ENCODE data around the gene AKR7A2.
"Not testable (repeated sequence)": the region's sequence is repeated elsewhere in the genome, so short reads cannot be mapped to it uniquely, and the experiment has no call there.

The AKR7A2 gene

GRCh38 chr1:19306941-19307340 lies 5.0 kb downstream of the AKR7A2 start:
- no peak for DNase-seq (ENCODE audit: low read depth)

DNA sequence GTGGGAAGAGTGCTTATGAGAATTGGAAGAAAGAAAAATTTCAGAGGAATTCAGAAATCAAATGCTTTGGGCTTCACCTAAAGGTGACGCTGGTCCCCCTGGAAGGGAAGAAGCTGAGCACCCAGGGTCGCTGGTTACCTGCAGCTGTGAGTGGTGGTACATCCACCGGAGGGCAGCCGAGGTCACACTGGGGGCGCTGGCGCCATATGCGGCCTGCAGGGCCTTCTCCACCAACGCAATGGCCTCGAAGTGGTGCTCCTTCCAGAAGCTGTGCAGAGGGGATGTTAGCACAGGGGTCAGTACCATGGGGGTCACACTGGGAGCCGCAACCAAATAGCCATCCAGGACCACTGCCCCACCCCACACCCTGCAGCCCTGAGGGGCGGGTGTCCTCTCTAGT lies 6.1 kb downstream of the AKR7A2 start:
- DNase-seq (ENCODE audit: low read depth): no peak

DNA sequence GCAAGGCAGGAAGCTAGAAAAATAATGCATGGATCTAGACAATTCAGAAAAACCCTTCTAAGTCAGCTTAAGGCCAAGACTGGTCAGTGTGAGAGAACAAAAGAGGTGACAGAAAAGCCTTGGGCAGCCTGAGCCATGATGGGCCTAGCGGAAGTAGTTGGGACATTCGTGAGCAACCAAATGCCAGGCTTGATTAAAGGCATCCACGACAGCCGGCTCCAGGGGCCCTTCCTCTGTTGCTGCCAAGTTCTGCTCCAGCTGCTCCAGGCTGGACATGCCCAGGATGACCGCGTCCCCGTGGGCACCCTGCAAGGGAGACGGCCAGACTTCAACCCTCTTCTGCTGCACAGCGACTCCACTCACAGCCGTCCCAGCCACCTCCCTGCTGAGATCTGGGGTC lies 7.9 kb downstream of the AKR7A2 start:
- DNase-seq (ENCODE audit: low read depth): not testable (repeated sequence)

DNA sequence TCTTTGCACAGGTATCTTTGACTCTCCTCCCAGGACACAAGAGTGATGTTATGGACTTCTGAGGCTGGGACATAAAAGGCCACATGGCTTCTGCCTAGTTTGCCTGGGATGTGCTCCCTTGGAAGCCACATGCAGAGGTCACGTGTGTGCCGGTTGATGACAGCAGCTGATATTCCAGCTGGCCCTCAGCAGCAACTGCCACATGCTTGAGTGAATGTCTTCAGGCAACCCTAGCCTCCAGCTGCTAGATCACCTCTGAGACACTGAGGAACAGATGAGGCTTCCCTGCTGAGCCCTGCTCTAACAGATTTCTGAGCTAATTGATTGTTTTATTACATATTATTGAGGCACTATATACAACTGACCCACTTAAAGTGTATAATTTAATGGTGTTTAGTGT lies 11.7 kb downstream of the AKR7A2 start:
- no peak for DNase-seq (ENCODE audit: low read depth)

DNA sequence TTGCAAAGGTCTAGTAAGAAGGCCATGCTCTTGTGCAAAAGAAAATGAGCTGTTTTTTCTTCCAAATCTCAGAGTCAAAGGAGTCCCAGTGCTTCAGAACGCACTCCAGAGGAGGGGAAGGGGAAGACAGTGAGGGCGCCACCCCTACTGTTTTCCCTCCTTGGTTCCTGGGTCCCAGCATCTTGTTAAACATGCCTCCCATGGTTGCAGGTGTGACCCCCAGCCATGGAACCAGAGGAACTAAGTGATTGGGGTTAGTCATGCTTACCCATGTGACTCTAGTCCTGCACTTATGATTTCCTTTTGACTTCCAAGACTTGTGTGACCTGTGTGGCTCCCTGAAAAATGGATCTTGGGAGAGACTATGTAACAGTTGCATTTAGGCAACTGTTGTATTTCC lies 17.3 kb downstream of the AKR7A2 start:
- DNase-seq (ENCODE audit: low read depth): no peak

DNA sequence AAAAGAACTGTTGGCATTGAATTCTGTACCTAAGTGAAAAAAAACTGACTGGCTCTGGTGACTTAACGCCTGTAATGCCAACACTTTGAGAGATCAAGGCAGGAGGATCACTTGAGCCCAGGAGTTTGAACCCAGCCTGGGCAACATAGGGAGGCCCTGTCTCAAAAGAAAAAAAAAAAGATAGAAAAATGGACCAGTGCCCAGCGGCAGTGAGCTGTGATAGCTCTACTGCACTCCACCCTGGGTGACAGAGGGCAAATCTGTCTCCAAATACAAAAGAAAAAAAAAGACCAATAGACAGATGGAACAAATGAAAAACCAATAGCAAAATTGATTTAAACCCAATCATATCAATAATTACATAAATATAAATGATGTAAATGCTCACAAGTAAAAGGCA lies 22.7 kb downstream of the AKR7A2 start:
- no peak for DNase-seq (ENCODE audit: low read depth)

- peak; percentile 21 for DNase-seq (ENCODE audit: low read depth)
These were observed 23.4 kb downstream of the AKR7A2 start, which contains the start of gene AKR7A3 for GRCh38 chr1:19288324-19289241. AKR7A3 (minus strand) TSS chr1:19288770; CDS start chr1:19288709, 61 bp downstream.

- DNase-seq (ENCODE audit: low read depth): no peak
These were observed 24.3 kb downstream of the AKR7A2 start for GRCh38 chr1:19287436-19288185.

DNA sequence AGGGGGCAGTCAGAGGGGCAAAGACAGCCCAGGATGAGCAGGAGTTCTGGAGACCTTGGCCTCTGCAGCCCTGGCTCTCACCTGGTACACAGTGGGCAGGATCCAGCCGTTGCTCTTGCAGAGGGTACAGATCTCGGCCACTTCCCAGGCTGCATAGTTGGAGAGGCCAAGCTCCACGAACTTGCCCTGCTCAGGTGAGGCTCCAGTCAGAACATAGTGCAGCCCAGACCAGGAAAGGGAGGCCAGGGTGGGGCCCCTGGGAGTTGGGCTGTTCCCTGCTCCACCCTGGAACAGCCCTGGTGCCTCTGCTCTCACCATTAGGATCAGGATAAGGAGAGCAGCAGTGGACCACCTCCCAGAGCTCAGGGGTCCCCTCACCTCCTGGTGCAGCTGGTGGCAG lies 26.1 kb downstream of the AKR7A2 start:
- not testable (repeated sequence) for DNase-seq (ENCODE audit: low read depth)

GRCh38 chr1:19285366-19285765 lies 26.6 kb downstream of the AKR7A2 start:
- DNase-seq (ENCODE audit: low read depth): not testable (repeated sequence)

DNA sequence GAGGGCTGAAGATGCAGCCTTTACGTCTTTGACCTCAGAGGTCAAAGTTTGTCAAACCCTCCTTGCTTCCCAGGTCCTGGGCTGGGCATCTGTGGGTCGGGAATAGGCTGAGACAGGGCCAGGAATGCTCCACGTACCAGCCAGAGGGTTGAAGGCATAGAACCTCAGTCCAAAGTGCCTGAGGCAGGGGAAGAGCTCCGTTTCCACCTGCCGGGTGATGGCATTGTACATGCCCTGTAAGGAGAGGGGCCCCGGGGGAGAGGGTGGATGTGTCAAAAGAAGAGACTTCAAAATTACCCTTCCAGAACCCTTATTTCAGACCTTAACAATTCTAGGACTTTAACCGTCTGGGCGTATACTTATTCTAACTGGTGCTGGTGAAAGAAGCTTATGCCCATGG lies 27.1 kb downstream of the AKR7A2 start:
- DNase-seq (ENCODE audit: low read depth): no peak

DNA sequence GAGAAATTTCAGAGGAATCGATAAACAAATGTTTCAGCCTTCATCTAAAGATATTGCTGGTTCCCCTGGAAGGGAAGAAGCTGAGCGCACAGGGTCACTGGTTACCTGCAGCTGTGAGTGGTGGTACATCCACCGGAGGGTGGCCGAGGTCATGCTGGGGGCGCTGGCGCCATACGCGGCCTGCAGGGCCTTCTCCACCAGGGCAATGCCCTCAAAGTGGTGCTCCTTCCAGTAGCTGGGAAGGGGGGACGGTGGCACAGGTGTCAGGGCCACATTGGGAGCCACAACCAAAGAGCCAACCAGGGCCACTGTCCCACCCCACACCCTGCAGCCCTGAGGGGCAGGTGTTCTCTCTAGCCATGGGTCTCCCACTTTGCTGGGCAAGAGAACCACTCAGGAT lies 28.1 kb downstream of the AKR7A2 start:
- DNase-seq (ENCODE audit: low read depth): no peak

DNA sequence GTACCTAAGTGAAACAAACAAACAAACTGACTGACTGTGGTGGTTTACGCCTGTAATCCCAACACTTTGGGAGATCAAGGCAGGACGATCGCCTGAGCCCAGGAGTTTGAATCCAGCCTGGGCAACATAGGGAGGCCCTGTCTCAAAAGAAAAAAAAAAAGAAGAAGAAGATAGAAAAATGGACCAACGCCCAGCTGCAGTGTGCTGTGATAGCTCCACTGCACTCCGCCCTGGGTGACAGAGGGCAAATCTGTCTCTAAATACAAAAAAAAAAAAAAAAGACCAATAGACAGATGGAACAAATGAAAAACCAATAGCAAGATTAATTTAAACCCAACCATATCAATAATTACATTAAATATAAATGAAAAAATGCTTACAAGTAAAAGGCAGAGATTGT lies 37.3 kb downstream of the AKR7A2 start:
- no peak for DNase-seq (ENCODE audit: low read depth)

DNA sequence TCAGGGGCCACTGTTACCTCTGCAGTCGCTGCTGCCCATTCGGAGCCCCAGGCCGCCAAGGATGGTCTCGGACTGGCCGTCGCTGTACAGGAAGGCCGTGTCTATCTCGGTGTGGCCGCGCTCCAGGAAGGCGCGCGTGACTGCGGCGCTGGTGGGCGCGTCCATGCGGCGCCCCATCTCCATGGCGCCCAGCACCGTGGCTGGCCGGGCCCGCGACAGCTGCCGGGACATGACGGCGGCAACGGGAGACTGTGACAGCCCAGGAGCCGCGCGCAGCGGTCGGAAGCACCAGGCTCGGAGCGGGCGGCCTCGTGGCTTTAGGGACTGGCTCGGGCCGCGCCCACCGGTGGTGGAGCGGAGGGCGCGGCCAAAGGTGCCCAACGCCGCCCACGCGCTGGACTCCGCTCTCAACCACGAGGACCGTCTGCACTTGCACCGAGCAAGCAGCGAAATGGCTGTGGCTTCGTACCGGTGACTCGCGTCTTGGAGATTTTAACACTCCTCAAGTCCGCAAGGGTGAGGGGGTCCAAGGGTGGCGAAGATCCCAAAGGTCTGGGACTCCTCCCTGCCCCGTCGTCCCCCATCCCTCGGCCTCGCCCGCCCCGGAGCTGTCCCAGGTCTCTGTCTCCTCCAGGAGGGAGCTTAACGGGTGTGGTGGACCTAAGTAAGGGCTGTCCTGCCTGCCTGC lies 38.0 kb downstream of the AKR7A2 start:
- not testable (repeated sequence) for DNase-seq (ENCODE audit: low read depth)

DNA sequence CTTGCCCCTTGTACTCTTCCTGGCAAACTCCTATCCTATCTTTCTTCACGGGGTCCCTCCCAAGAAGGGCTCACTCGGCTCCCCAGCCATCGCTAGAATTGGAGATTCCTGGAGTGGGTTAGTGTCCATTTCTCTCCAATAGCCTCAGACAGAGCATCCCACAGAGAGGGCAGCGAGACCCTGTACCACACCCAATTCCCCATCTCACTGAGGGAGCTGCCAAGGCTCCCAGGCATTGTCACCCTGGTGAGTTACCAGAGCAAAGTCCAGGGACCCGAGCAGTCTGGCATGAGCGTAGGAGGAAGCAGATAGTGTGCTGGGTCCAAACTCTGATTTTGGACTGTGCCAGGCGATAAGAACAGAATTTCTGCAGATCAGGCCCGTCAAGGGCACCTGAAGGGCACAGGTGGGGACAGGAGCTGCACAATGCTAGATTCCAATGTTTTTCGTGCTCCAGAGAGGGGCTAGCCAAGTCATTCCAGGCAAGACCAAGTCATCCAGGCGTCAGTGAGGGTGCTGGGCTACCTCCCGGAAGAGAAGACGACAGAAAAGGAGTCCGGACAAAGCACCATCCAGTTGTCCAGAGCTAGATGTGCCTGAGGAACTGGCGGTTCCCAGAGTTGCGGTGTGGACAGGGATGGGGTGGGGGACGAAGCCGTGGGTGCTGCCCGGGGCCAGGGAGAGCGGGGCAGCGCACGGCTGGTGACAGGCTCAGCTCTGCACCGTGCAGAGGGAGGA lies 38.7 kb downstream of the AKR7A2 start:
- DNase-seq (ENCODE audit: low read depth): no peak

- no peak for DNase-seq (ENCODE audit: low read depth)
These were observed 39.9 kb downstream of the AKR7A2 start for GRCh38 chr1:19272064-19272463.

DNA sequence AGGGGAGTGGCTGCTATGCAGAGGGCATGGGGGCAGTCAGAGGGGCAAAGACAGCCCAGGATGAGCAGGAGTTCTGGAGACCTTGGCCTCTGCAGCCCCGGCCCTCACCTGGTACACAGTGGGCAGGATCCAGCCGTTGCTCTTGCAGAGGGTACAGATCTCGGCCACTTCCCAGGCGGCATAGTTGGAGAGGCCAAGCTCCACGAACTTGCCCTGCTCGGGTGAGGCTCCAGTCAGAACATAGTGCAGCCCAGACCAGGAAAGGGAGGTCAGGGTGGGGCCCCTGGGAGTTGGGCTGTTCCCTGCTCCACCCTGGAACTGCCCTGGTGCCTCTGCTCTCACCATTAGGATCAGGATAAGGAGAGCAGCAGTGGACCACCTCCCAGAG lies 41.6 kb downstream of the AKR7A2 start:
- not testable (repeated sequence) for DNase-seq (ENCODE audit: low read depth)

GRCh38 chr1:19269427-19270342 lies 42.3 kb downstream of the AKR7A2 start:
- DNase-seq (ENCODE audit: low read depth): not testable (repeated sequence)

DNA sequence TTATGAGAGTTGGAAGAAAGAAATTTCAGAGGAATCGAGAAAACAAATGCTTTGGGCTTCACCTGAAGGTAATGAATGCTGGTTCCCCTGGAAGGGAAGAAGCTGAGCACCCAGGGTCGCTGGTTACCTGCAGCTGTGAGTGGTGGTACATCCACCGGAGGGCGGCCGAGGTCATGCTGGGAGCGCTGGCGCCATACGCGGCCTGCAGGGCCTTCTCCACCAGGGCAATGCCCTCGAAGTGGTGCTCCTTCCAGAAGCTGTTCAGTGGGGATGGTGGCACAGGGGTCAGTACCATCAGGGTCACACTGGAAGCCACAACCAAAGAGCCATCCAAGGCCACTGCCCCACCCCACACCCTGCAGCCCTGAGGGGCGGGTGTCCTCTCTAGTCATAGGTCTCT lies 43.5 kb downstream of the AKR7A2 start:
- no peak for DNase-seq (ENCODE audit: low read depth)

DNA sequence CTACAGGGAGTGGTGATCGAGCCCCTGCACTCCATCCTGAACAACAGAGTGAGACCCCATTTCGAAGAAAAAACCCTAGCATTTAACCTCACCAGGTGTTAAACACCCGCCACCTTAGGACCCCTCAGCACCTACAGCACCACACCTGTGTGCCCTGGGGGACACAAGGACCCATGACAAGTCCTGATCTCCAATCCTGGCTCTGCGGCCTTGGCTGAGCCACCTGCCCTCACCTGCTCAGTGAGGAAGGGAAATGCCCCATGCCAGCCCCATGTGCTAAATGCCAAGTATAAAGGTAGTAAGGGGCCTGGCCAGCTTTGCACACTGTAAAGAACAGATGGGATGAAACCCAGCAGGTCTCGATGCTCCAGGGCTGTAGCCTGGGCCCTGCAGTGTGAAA lies 49.2 kb downstream of the AKR7A2 start:
- no peak for DNase-seq (ENCODE audit: low read depth)

DNA sequence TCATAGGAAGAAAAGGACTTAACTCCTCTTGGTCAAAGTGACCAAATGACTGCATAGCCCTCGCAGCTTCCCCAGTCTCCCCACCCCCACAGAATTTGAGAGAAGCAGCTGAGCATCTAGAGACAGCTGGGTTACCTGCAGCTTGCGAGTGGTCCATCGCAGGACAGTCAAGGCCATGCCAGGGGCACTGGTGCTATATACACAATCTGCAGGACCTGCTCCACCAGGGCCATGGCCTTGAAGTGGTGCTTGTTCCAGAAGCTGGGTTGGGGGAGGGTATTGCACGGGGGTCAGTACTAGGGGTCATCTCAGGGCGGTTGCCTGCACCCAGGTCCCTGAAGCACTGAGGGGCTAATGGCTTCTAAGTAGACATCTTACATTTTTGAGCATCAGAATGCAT lies 49.9 kb downstream of the AKR7A2 start:
- DNase-seq (ENCODE audit: low read depth): no peak

All from T-helper 22 cell (primary cell).